Neutrophil (primary cell): Measurements from ENCODE around the gene TMEM81.

Experiments used
- H3K27ac ChIP-seq: fragments of 200-600 bp; sonication (generic); 2 replicates; pipeline ENCODE4 v1.5.1; 2016; ENCODE audit warnings: mild to moderate bottlenecking, moderate library complexity
- H3K27me3 ChIP-seq: fragments of 200-600 bp; sonication (generic); 2 replicates; pipeline ENCODE4 v1.6.0; 2016; ENCODE audit warnings: mild to moderate bottlenecking
- H3K36me3 ChIP-seq: fragments of 200-600 bp; sonication (generic); 2 replicates; pipeline ENCODE4 v1.5.1; 2017
- H3K4me1 ChIP-seq, 2 experiments: fragments of 200-600 bp in 1 of 2; sonication (generic) in 1 of 2; 1 replicate in 1 of 2; 2 replicates in 1 of 2; pipeline versions ENCODE4 v1.5.1 to v1.6.1; 2013 to 2016; ENCODE audit warnings: low read depth in 1 of 2, low read length in 1 of 2, mild to moderate bottlenecking in 1 of 2, moderate library complexity in 1 of 2; ENCODE audit not compliant: control insufficient read depth in 1 of 2, insufficient read depth in 1 of 2
- H3K4me3 ChIP-seq, 2 experiments: fragments of 200-600 bp in 1 of 2; sonication (generic) in 1 of 2; 1 replicate in 1 of 2; 2 replicates in 1 of 2; pipeline ENCODE4 v1.5.1; 2013 to 2016; ENCODE audit warnings: low read depth in 1 of 2, low read length in 1 of 2, mild to moderate bottlenecking in 1 of 2, moderate library complexity in 1 of 2
- H3K9me3 ChIP-seq: fragments of 200-600 bp; sonication (generic); 2 replicates; pipeline ENCODE4 v1.5.1; 2016
- CTCF ChIP-seq: fragments of 200-600 bp; sonication (generic); IDR thresholded peaks from 2 replicates; pipeline ENCODE4 v1.5.1; 2016; ENCODE audit warnings: antibody characterized with exemption

Gene TMEM81

GRCh38 chr1:205061665-205062069, 22.6 kb downstream of the TMEM81 start:
- Histone ChIP-seq H3K9me3 (no peaks in the 10 kb centered on the region), H3K27me3 (no peaks in the 10 kb centered on the region), H3K27ac (no peak overlapping the region), H3K36me3 (no peaks in the 10 kb centered on the region), H3K4me1 (peaks cover 3 to 10% of the 10 kb centered on the region in 2 experiments), H3K4me3 (no peak overlapping the region)
- peak; percentile 95 for TF ChIP-seq CTCF

- H3K36me3 ChIP-seq: no peaks in the 10 kb centered on the region
- H3K4me3 ChIP-seq: no peak overlapping the region
- no peaks in the 10 kb centered on the region for H3K9me3 ChIP-seq
- H3K27ac ChIP-seq: no peak overlapping the region
- no peak for TF ChIP-seq CTCF
- no peaks in the 10 kb centered on the region for H3K27me3 ChIP-seq
- peaks cover 3 to 10% of the 10 kb centered on the region in 2 experiments for H3K4me1 ChIP-seq
Observed at GRCh38 chr1:205061227-205061626, 23.0 kb downstream of the TMEM81 start.

GRCh38 chr1:205060746-205061145, 23.5 kb downstream of the TMEM81 start:
- Histone ChIP-seq H3K27me3 (no peaks in the 10 kb centered on the region), H3K9me3 (no peaks in the 10 kb centered on the region), H3K4me1 (peaks cover 3 to 10% of the 10 kb centered on the region in 2 experiments), H3K36me3 (no peaks in the 10 kb centered on the region), H3K4me3 (no peak overlapping the region), H3K27ac (no peak overlapping the region)
- no peak for TF ChIP-seq CTCF

GRCh38 chr1:205059660-205060059, 24.6 kb downstream of the TMEM81 start:
- no peaks in the 10 kb centered on the region for H3K27me3 ChIP-seq
- no peak overlapping the region for H3K27ac ChIP-seq
- no peak for TF ChIP-seq CTCF
- H3K4me1 ChIP-seq: peaks cover 3 to 10% of the 10 kb centered on the region in 2 experiments
- no peak overlapping the region for H3K4me3 ChIP-seq
- no peaks in the 10 kb centered on the region for H3K9me3 ChIP-seq
- no peaks in the 10 kb centered on the region for H3K36me3 ChIP-seq

GRCh38 chr1:205058853-205059252, 25.4 kb downstream of the TMEM81 start:
- H3K27ac ChIP-seq: no peak overlapping the region
- H3K36me3 ChIP-seq: no peaks in the 10 kb centered on the region
- no peaks in the 10 kb centered on the region for H3K9me3 ChIP-seq
- no peak overlapping the region for H3K4me3 ChIP-seq
- H3K27me3 ChIP-seq: no peaks in the 10 kb centered on the region
- no peak for TF ChIP-seq CTCF
- H3K4me1 ChIP-seq: peaks cover 3 to 10% of the 10 kb centered on the region in 2 experiments
